Right hindlimb (tissue), 1 donor: Measurements from ENCODE around the gene FAM170B.

Experiments
- DNase-seq: peaks from one replicate; pipeline ENCODE4 v3.0.0-alpha.2; 2018

FAM170B gene

GRCh38 chr10:49133706-49134248, at the start of gene FAM170B:
Gene FAM170B (minus strand): TSS chr10:49134021. CDS start chr10:49133918, 103 bp downstream.
- no peak for DNase-seq

GRCh38 chr10:49182776-49183175, 49.0 kb upstream of the FAM170B start:
- no peak for DNase-seq

GRCh38 chr10:49180444-49180860, 46.6 kb upstream of the FAM170B start:
- no peak for DNase-seq

- DNase-seq = no peak
Measured at GRCh38 chr10:49179699-49180443, 46.0 kb upstream of the FAM170B start.

- DNase-seq = no peak
Measured at GRCh38 chr10:49178489-49179471, 45.0 kb upstream of the FAM170B start.

GRCh38 chr10:49177391-49178355, 43.9 kb upstream of the FAM170B start:
- DNase-seq = peak; percentile 61

- no peak for DNase-seq
Measured at GRCh38 chr10:49176310-49177268, 42.8 kb upstream of the FAM170B start.

- no peak for DNase-seq
Measured at GRCh38 chr10:49175587-49176309, 41.9 kb upstream of the FAM170B start.

- no peak for DNase-seq
Measured at GRCh38 chr10:49174926-49175500, 41.2 kb upstream of the FAM170B start.

GRCh38 chr10:49174261-49174925, 40.6 kb upstream of the FAM170B start:
- no peak for DNase-seq

GRCh38 chr10:49173853-49174252, 40.0 kb upstream of the FAM170B start:
- DNase-seq = no peak

GRCh38 chr10:49173201-49173772, 39.5 kb upstream of the FAM170B start:
- no peak for DNase-seq

- no peak for DNase-seq
Measured at GRCh38 chr10:49172777-49173132, 38.9 kb upstream of the FAM170B start.

GRCh38 chr10:49172061-49172776, 38.4 kb upstream of the FAM170B start:
- DNase-seq = no peak

- DNase-seq = no peak
Measured at GRCh38 chr10:49171326-49172060, 37.7 kb upstream of the FAM170B start.

GRCh38 chr10:49170632-49171325, 37.0 kb upstream of the FAM170B start:
- DNase-seq = no peak

- DNase-seq = no peak
Measured at GRCh38 chr10:49169776-49170175, 36.0 kb upstream of the FAM170B start.
